ENCODE measurements around the gene EPAS1.

EPAS1 gene

DNA sequence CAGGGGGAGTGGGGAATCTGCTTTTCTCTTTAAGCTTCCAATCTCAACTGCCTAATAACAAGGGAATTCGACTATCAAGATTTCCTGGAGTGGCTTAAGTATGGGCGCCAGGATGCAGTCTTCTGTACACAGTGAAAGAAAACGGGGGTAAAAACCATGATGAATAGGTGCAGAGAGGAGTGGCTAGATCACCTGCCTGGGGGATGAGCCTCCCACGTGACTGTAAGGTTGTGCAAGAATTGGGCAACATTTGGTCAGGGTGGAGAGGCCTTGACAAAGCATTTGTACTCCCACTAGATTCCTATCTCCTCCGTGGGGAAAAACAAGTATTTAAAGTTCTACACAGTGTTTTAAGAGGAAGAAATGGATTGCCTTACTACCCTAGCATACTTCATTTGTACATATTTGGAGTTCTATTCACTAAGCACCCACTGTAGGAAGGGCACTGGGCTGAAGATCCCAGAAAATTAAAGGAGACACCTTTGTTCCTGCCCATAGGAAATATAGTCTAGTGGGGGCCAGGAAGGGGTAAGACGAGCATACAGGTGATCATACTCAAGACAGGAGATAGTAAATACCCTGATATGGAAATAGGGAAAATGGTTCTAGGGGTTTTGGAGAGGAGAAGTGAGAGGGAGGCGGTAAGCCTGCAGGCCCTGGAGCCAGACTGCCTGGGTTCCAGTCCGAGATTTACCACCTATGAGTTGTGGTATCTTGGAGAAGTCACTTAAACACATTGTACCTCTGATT, 29.2 kb downstream of the EPAS1 start:
- DNase-seq, result no peak

DNA sequence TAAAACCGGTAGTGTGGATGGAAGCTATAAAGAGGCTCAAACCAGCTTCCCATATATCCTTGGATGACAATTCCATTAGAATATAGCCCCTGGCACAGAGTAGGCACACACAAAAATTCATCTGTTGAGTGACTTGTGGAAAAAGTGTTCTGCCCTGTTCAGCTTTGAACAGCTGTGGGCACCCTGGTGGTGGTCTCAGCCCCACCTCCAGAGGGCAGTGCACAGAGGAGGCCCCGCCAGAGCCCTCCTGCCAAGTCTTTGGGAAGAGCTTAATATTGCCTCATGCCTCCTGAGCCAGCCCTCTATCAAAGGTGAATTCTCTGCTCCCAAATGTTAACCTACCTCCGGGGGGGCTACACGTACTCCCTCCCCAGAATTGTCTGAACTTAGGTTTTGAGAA, 30.4 kb downstream of the EPAS1 start:
- DNase-seq, result no peak

- DNase-seq, result no peak
Observed at GRCh38 chr2:46328291-46328690, 31.1 kb downstream of the EPAS1 start.

DNA sequence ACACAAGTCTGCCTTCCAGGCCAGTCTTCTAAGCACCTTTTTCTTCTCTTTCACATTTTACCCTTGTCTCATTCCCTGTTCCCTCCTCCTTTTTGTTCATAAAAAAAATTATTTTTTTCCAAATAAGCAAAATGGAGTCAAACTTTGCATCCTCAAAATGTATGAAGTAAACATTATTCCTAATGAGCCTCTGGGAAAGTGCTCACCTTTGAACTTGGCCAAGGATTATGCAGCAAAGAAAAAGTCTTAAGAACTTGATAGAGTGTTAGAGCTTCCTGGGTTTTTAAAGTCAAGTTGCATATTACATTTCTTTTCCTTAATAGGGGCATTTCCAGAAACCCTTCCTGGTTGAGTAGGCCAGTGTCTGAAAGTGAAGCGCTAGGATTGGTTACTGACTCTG, 31.6 kb downstream of the EPAS1 start:
- no peak for DNase-seq

DNA sequence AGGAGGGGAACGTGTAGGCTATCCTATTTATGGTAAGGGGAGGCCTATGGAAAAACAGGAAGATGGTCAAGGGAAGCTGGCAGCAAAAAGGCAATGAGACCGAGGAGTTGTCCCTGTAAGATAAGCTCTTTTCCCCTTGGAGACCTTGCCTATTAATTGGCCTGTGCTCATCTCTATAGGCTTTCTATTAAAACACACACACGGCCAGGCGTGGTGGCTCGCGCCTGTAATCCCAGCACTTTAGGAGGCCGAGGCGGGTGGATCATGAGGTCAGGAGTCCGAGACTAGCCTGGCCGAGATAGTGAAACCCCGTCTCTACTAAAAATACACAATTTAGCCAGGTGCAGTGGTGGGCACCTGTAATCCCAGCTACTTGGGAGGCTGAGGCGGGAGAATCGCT, 32.1 kb downstream of the EPAS1 start:
- DNase-seq, result no peak

DNA sequence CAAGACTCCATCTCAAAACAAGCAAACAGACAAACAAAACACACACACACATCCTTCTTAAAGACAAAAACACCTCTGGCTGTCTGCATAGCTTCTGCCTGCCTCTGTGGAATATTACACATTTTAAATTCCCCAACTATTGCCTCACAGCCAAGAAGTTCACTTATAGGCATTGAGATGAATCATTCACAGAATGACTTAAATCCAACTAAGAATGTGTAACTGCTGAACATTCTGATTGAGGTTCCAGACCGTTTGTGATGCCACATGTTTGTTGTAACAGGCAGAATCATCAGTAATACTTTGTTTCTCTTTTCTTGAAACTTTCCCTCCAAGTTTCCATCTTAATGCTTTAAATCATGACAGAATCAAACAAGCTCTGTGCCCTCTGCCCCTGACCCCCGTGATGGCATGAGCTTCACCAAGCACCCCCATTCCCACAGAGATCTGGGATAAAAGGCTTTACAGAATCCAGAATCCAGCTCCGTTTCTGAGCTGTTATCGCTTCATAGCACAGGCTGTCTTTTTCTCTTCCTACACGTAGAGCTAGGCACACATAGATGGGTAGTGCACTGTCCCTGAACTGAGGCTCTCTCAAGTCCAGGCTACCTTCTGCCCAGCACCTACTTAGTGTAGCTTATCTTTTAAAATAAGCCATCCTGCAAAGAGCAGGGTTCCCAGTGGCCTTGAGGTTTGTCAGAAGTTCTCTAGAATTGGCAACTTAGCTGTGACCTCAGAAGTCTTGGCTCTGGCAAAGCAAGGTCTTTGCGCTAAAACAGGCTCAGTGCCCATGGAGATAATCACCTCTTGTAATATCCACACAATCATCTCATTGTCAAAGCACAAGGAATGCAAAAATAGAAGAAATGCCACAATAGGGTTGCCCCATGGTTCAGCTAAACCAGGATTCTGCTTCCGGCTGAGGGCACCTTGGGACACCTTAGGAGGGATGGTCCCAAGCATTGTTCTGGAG, 32.9 kb downstream of the EPAS1 start:
- DNase-seq, result no peak

- DNase-seq, result no peak
Observed at GRCh38 chr2:46331109-46331766, 34.0 kb downstream of the EPAS1 start.

DNA sequence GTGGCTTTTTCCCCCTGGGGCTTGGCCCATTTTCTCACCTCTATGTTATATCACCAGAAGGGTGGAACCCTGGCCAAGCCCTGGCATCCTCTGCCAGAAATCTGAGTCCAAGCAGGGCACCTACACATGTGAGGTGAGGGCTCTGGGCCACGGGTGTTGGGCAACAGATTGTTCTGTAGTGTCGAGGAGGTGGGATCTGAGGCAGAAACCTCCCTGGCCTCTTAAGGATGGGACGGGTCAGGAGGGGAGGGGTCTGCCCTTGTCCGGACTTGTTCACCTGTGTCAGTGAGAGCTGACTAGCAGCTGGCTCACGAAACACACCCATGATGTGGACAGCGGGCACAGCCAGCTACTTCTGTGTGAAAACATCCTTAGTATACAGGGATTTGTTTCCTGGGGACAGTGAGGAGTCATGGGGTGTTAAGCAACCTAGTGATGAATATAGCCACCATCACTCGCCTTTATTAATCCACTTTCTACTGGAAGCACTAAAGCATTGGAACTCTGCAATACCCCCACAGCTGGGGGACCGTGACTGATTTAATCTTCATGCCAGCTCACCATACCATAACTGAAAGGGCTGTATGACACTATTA, 35.6 kb downstream of the EPAS1 start:
- no peak for DNase-seq

- DNase-seq, result no peak
Observed at GRCh38 chr2:46333912-46334311, 36.7 kb downstream of the EPAS1 start.

- no peak for DNase-seq
Observed at GRCh38 chr2:46334389-46335271, 37.4 kb downstream of the EPAS1 start.

DNA sequence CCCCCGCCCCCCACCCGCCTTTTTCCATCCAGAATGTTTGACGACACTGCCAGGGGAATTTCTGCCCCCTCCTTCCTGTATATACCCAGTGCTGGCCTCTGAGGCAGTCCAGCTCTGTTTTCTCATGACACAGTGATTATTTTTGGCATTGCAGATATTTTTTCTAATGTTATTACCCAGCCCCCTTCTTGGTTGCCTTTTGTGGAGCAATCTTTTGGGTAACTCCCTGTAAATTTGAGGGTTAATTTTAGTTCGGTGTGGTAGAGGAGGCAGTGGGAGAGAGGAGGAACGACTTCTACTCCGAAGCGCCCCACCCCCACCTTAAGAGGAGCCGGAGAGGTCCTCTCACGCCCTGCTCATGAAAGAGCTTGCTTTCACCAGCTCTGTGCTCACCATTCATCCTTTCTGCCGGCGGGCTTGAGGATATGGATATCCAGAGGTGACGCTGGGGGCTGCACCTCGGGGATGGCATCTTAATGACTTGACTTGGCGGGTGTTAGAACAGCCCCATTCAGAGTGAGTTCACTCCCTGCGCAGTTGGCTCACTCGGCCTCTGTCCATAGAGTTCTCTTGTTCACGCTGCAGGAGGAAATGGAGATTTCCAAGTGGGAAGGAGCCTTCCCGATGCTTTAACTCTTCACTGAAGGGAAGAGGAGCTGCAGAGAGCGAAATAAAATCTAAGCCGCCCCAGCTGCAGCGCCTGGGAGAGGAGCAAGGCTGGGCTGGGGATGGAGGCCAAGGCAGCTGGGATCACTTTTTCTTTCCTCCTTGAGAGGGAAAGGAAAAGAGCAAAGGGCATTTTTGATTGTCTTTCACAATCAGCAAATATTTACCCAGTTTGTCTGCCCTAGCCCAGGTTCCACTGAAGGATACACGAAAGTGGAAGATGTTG, 38.4 kb downstream of the EPAS1 start:
- no peak for DNase-seq

- DNase-seq, result no peak
Observed at GRCh38 chr2:46336283-46336959, 39.2 kb downstream of the EPAS1 start.

- no peak for DNase-seq
Observed at GRCh38 chr2:46337208-46337994, 40.2 kb downstream of the EPAS1 start.

DNA sequence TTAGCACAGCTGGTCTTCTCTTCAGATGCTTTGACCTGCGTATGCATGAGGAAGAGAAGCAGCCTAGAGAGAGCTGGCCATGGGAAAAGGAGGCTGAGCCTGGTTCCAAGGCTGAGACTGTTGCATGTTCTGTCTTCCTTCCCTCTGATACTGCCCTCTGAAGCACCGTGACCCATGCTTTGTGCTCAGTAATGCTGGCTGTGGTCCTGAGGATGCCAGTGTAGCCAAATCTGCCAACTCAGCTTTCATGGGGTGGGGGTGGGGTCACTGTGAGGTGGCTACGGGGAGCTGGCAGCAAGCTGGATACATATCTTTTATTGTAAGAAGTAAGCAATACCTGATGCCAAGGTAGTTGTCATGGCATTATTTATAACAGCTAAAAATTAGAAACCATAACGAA, 41.5 kb downstream of the EPAS1 start:
- no peak for DNase-seq

- no peak for DNase-seq
Observed at GRCh38 chr2:46339200-46339599, 42.0 kb downstream of the EPAS1 start.

DNA sequence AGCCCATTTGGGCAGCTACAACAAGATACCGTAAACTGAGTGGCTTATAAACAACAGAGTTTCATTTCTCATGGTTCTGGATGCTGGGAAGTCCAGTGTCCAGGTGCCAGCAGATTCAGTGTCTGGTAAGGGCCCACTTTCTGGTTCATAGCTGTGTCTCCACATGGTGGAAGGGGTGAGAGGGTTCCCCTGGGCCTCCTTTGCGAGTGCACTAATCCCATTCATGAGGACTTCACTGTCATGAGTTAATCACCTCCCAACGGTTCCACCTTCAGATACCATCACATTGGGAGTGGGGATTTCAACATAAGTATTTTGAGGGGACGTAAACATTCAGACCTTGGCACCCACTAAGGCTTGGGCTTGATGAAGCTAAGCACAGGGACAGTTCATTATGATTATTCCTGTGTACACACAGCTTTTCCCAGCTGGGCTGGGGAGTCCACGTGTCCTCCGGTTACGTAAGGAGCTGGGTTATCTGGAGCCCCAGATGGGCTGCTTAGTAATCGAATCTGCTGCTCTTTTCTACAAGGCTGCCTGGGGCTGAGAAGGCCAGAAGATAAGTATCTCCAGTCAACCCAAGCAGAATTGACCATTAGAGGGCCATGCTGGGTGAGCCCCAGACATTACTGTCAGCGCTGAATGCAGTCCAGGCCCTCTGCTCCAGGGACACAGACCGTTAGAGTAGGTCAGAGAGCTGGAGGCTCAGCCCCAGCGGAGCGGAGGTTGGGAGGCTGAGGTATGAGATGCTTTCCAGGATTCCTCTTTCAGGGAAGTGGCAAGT, 42.7 kb downstream of the EPAS1 start:
- no peak for DNase-seq

DNA sequence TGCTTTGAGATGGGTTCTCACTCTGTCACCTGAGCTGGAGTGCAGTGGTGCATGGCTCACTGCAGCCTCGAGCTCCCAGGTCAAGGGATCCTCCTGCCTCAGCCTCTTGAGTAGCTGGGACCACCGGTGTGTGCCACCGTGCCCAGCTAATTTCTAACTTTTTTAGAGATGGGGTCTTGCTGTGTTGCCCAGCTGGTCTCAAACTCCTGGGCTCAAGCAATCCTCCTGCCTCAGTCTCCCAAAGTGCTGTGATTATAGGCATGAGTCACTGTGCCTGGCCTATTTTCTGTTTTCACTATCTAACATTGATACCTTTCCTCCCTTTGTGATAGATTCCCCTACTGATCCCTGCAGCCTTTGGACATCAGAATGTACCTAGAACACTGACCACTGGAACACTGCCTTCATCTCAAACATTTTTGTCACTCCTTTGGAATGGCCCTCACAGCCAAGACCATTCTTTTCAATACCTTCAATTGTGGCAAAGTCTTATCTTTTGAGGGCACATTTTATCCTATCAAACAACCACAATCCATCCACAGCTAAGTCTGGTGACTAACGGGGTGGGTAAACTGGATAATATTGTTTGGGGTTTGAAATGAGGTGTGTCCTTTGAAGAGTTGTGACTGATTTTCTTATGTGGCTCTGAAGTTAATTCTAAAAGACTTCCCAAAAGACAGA, 43.7 kb downstream of the EPAS1 start:
- DNase-seq, result no peak
